OCI-LY3 (cell line): ENCODE results near the gene SYNPO2.

Experiments used
- H2AFZ ChIP-seq: fragments of 200-600, 300-600 bp; shearing (Covaris generic); 2 replicates; pipeline ENCODE4 v1.6.0; 2014; ENCODE audit warnings: antibody characterized with exemption, low read depth, low read length
- H3K27ac ChIP-seq: fragments of 200-600, 300-600 bp; sonication (generic); 2 replicates; pipeline ENCODE4 v1.5.1; 2014; ENCODE audit warnings: mild to moderate bottlenecking, low read length, moderate library complexity, mixed read lengths
- H3K27me3 ChIP-seq: fragments of 200-600, 300-600 bp; sonication (generic); 2 replicates; pipeline ENCODE4 v1.6.1; 2014; ENCODE audit warnings: low read depth, low read length, mixed read lengths
- H3K36me3 ChIP-seq: fragments of 200-600, 300-600 bp; sonication (generic); replicated peaks from 2 replicates; pipeline ENCODE3; 2014; ENCODE audit warnings: low read depth, low read length, mixed read lengths
- H3K4me1 ChIP-seq: fragments of 300-600, 200-600 bp; sonication (generic); 2 replicates; pipeline ENCODE4 v1.6.1; 2014; ENCODE audit warnings: low read length, mixed read lengths
- H3K4me2 ChIP-seq: fragments of 200-600, 300-600 bp; sonication (generic); 2 replicates; pipeline ENCODE4 v1.6.1; 2014; ENCODE audit warnings: low read length, mixed read lengths
- H3K4me3 ChIP-seq: fragments of 300-600, 200-600 bp; sonication (generic); 2 replicates; pipeline ENCODE4 v1.5.1; 2014; ENCODE audit warnings: antibody characterized with exemption, mild to moderate bottlenecking, low read length, moderate library complexity
- H3K79me2 ChIP-seq: fragments of 300-600, 200-600 bp; shearing (Covaris generic); 2 replicates; pipeline ENCODE4 v1.6.1; 2014; ENCODE audit warnings: mild to moderate bottlenecking, low read length, mixed read lengths
- H3K9ac ChIP-seq: fragments of 300-600, 200-600 bp; shearing (Covaris generic); 2 replicates; pipeline ENCODE4 v1.6.0; 2014; ENCODE audit warnings: mild to moderate bottlenecking, low read length, moderate library complexity
- H3K9me3 ChIP-seq: fragments of 200-600, 300-600 bp; shearing (Covaris generic); 2 replicates; pipeline ENCODE4 v1.6.1; 2014; ENCODE audit warnings: low read length, mixed read lengths; ENCODE audit not compliant: insufficient read depth
- H4K20me1 ChIP-seq: fragments of 200-600, 300-600 bp; sonication (generic); 2 replicates; pipeline ENCODE4 v1.6.1; 2016; ENCODE audit warnings: low read length, mixed read lengths; ENCODE audit not compliant: insufficient read depth
- CTCF ChIP-seq: fragments of 200-600, 300-600 bp; sonication (generic); IDR thresholded peaks from 2 replicates; pipeline ENCODE4 v1.5.1; 2014; ENCODE audit warnings: antibody characterized with exemption, low read length, low read depth
- EZH2phosphoT487 ChIP-seq: fragments of 200-600 bp; shearing (Covaris generic); IDR thresholded peaks from 2 replicates; pipeline ENCODE4 v1.6.1; 2018; ENCODE audit warnings: antibody characterized with exemption, mixed run types, low read depth

Gene SYNPO2

GRCh38 chr4:118904418-118904817, 15.8 kb downstream of the SYNPO2 start:
- no peaks in the 10 kb centered on the region for H3K36me3 ChIP-seq
- TF ChIP-seq EZH2phosphoT487 (no peak), CTCF (no peak)
- no peaks in the 10 kb centered on the region for H3K9me3 ChIP-seq
- no peak overlapping the region for H3K27ac ChIP-seq
- H3K4me2 ChIP-seq, result no peak overlapping the region
- no peak overlapping the region for H3K4me3 ChIP-seq
- no peak overlapping the region for H3K9ac ChIP-seq
- no peak overlapping the region for H2AFZ ChIP-seq
- no peaks in the 10 kb centered on the region for H3K79me2 ChIP-seq
- H4K20me1 ChIP-seq, result no peaks in the 10 kb centered on the region
- H3K27me3 ChIP-seq, result no peaks in the 10 kb centered on the region
- H3K4me1 ChIP-seq, result no peaks in the 10 kb centered on the region

- TF ChIP-seq CTCF, result no peak
- no peak for TF ChIP-seq EZH2phosphoT487
- Histone ChIP-seq H3K4me3 (no peak overlapping the region), H3K4me1 (no peaks in the 10 kb centered on the region), H3K27me3 (no peaks in the 10 kb centered on the region), H3K36me3 (no peaks in the 10 kb centered on the region), H3K4me2 (no peak overlapping the region), H3K79me2 (no peaks in the 10 kb centered on the region), H3K27ac (no peak overlapping the region), H2AFZ (no peak overlapping the region), H3K9ac (no peak overlapping the region), H4K20me1 (no peaks in the 10 kb centered on the region), H3K9me3 (no peaks in the 10 kb centered on the region)
Measured at GRCh38 chr4:118904935-118905334, 16.3 kb downstream of the SYNPO2 start.

GRCh38 chr4:118905566-118905965, 16.9 kb downstream of the SYNPO2 start:
- Histone ChIP-seq H3K4me1 (no peaks in the 10 kb centered on the region), H3K4me2 (no peak overlapping the region), H3K79me2 (no peaks in the 10 kb centered on the region), H3K27ac (no peak overlapping the region), H4K20me1 (no peaks in the 10 kb centered on the region), H3K27me3 (no peaks in the 10 kb centered on the region), H3K9me3 (no peaks in the 10 kb centered on the region), H3K4me3 (no peak overlapping the region), H3K36me3 (no peaks in the 10 kb centered on the region), H2AFZ (no peak overlapping the region), H3K9ac (no peak overlapping the region)
- TF ChIP-seq EZH2phosphoT487 (no peak), CTCF (no peak)

GRCh38 chr4:118909173-118909956, 20.7 kb downstream of the SYNPO2 start:
- no peaks in the 10 kb centered on the region for H3K79me2 ChIP-seq

More at GRCh38 chr4:118909173-118909956, 20.7 kb downstream of the SYNPO2 start:
- no peaks in the 10 kb centered on the region for H3K36me3 ChIP-seq
- no peaks in the 10 kb centered on the region for H4K20me1 ChIP-seq
- H3K27me3 ChIP-seq, result no peaks in the 10 kb centered on the region
- TF ChIP-seq CTCF (no peak), EZH2phosphoT487 (no peak)
- H3K9ac ChIP-seq, result no peak overlapping the region
- no peak overlapping the region for H3K4me3 ChIP-seq
- H3K27ac ChIP-seq, result no peak overlapping the region
- H3K4me1 ChIP-seq, result no peaks in the 10 kb centered on the region
- H3K4me2 ChIP-seq, result no peak overlapping the region
- no peak overlapping the region for H2AFZ ChIP-seq
- H3K9me3 ChIP-seq, result no peaks in the 10 kb centered on the region
